Measurements from ENCODE around the gene ZNF560.
A peak's percentile ranks its signal among the peaks of the same experiment; 100 is the strongest.

Gene ZNF560

GRCh38 chr19:9435279-9436268 lies 62.8 kb downstream of the ZNF560 start, which contains the start of gene ZNF266:
ZNF266 (minus strand) TSS chr19:9435573; CDS start chr19:9420089, 15,484 bp downstream.
- DNase-seq (ENCODE audit: low read depth), result peak; percentile 89

GRCh38 chr19:9431475-9431874 lies 66.9 kb downstream of the ZNF560 start:
- no peak for DNase-seq (ENCODE audit: low read depth)

- DNase-seq (ENCODE audit: low read depth), result no peak
Measured at GRCh38 chr19:9430444-9430843, 68.0 kb downstream of the ZNF560 start.

DNA sequence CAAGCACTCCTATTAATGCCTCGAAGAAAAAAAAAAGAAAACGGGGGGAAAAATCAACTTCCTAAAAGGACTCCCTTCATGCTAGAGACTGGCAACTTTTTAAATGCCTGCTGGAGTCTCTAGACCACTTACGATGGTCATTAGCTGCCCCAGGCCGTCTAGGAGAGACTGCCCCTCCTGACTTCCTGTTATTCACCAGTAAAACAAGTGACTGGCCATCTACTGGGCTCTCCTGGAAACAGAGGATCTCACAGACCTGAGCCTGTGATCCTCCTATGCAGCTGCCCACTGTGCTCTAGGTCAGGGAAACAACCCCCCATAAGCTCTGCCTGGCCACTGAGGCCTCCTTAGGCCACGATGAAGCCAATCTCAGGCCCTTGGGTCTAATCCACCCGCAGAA lies 70.5 kb downstream of the ZNF560 start:
- no peak for DNase-seq (ENCODE audit: low read depth)

Measured in amniotic epithelial cell (primary cell).